C4-2B (cell line): ENCODE data around the gene FLT1.

Experiments used
- ZFX ChIP-seq: fragments of 450-650 bp; IDR thresholded peaks from 2 replicates; pipeline ENCODE4 v1.6.1; 2017
- TF ChIP-seq, protein P1 (sequence below): fragments of 450-650 bp; conservative IDR thresholded peaks from 2 replicates; pipeline ENCODE4 v1.5.1; 2017; ENCODE audit warnings: mild to moderate bottlenecking

DNA sequence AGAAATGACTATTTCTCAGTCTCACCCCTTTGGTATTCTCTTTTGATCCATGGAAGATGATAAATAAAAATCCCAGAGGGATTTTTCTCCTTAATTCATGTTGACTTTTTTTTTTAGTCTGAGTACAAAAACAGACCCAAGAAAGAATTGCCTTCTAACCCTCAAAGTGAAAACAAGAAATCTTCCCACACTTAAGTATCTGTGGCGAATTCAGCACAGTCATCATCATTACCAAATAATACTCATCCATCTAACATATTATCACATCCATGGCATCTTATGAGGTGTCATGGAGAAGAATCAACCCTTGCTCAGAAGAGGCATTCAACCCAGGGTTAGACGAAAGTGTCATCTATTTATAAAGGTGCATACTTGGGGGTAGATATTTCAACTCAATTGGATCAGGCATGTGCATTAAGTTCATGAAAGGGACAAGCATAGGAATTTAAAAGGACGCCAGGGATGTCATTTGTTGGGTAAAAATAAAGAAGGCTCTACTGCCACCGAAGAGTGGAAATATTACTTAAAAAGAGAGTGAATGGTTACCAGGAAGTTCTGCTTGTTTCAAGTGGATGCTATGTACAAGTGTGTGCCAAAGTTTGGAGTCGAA lies 101.9 kb downstream of the FLT1 start:
- TF ChIP-seq, protein P1, sequence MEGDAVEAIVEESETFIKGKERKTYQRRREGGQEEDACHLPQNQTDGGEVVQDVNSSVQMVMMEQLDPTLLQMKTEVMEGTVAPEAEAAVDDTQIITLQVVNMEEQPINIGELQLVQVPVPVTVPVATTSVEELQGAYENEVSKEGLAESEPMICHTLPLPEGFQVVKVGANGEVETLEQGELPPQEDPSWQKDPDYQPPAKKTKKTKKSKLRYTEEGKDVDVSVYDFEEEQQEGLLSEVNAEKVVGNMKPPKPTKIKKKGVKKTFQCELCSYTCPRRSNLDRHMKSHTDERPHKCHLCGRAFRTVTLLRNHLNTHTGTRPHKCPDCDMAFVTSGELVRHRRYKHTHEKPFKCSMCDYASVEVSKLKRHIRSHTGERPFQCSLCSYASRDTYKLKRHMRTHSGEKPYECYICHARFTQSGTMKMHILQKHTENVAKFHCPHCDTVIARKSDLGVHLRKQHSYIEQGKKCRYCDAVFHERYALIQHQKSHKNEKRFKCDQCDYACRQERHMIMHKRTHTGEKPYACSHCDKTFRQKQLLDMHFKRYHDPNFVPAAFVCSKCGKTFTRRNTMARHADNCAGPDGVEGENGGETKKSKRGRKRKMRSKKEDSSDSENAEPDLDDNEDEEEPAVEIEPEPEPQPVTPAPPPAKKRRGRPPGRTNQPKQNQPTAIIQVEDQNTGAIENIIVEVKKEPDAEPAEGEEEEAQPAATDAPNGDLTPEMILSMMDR, result no peak
- TF ChIP-seq ZFX, result no peak
